PC-9 (cell line): ENCODE data around the gene ALOXE3. TPM values are rescaled to one million over a fixed set of nuclear protein-coding genes. Genes with fewer than 3 reads are reported as not detected.
A peak's percentile ranks its signal among the peaks of the same experiment; 100 is the strongest.
"Not testable (repeated sequence)": the region's sequence is repeated elsewhere in the genome, so short reads cannot be mapped to it uniquely, and the experiment has no call there.

Experiments used
- BruUV-seq: library from RNA; stranded (reverse); fragments of 400-500 nt; replicated peaks from 2 replicates; lab custom pipeline; 2021; lab: Mats Ljungman, UMichigan
- CTCF ChIA-PET: fragments of 300-600 bp; sonication (Branson Sonifier 250); formaldehyde crosslinking; loops from one replicate; lab custom pipeline; 2022; ENCODE audit warnings: antibody characterized with exemption; lab: Charles Lee
- POLR2A ChIA-PET: fragments of 300-600 bp; sonication (Branson Sonifier 250); formaldehyde crosslinking; loops from one replicate; lab custom pipeline; 2022; ENCODE audit warnings: antibody characterized with exemption; ENCODE audit not compliant: unreplicated experiment; lab: Charles Lee
- DNase-seq, 2 experiments: peaks; one replicate each; pipeline versions ENCODE4 v3.0.0 to v3.0.0-alpha.2; 2015 to 2022; ENCODE audit warnings: mixed read lengths in 1 of 2
- H2AFZ ChIP-seq: fragments of 200-600 bp; sonication (generic); 2 replicates; pipeline ENCODE4 v1.8.1; 2017; ENCODE audit warnings: antibody characterized with exemption
- H3F3A ChIP-seq: fragments of 200-600 bp; sonication (generic); 2 replicates; pipeline ENCODE4 v1.8.1; 2017; ENCODE audit warnings: antibody characterized with exemption, mild to moderate bottlenecking, low read depth; ENCODE audit not compliant: insufficient read depth
- H3K27ac ChIP-seq: fragments of 200-600 bp; sonication (generic); 2 replicates; pipeline ENCODE4 v1.6.1; 2016; ENCODE audit warnings: mixed run types
- H3K27me3 ChIP-seq: fragments of 200-600 bp; sonication (generic); 2 replicates; pipeline ENCODE4 v1.6.1; 2016; ENCODE audit warnings: low read depth, mixed run types; ENCODE audit not compliant: insufficient read depth
- H3K36me3 ChIP-seq: fragments of 200-600 bp; sonication (generic); 2 replicates; pipeline ENCODE4 v1.6.1; 2016; ENCODE audit warnings: low read depth, mixed run types
- H3K4me1 ChIP-seq: fragments of 200-600 bp; sonication (generic); replicated peaks from 2 replicates; pipeline ENCODE4 v1.6.1; 2016; ENCODE audit warnings: mixed run types; ENCODE audit not compliant: insufficient read depth
- H3K4me2 ChIP-seq: fragments of 200-600 bp; sonication (generic); 2 replicates; pipeline ENCODE4 v1.6.1; 2017; ENCODE audit warnings: mixed run types
- H3K4me3 ChIP-seq: fragments of 200-600 bp; sonication (generic); 2 replicates; pipeline ENCODE4 v1.6.1; 2016; ENCODE audit warnings: mixed run types
- H3K79me2 ChIP-seq: fragments of 200-600 bp; sonication (generic); 2 replicates; pipeline ENCODE4 v1.6.1; 2017; ENCODE audit warnings: low read depth, mixed run types
- H3K9me2 ChIP-seq: fragments of 200-600 bp; sonication (generic); 2 replicates; pipeline ENCODE4 v1.8.1; 2017; ENCODE audit warnings: mild to moderate bottlenecking; ENCODE audit not compliant: insufficient read depth
- H3K9me3 ChIP-seq: fragments of 200-600 bp; sonication (generic); 2 replicates; pipeline ENCODE4 v1.8.1; 2016; ENCODE audit warnings: low read depth; ENCODE audit not compliant: insufficient read depth
- H4K20me1 ChIP-seq: fragments of 200-600 bp; sonication (generic); 2 replicates; pipeline ENCODE4 v1.8.1; 2017; ENCODE audit not compliant: insufficient read depth
- EZH2 ChIP-seq: fragments of 200-600 bp; sonication (generic); IDR thresholded peaks from 2 replicates; pipeline ENCODE4 v1.8.0; 2017; ENCODE audit warnings: antibody characterized with exemption, low read depth
- intact Hi-C: fragments of 100-400 bp; cut with micrococcal nuclease; formaldehyde crosslinking; loops from one replicate; pipeline ENCODE4 v1.10.0; 2022; ENCODE audit not compliant: unreplicated experiment
- total RNA-seq: library from RNA; stranded (reverse); gene quantifications from 2 replicates; pipeline ENCODE4 v1.2.3, GENCODE V29; 2021
- TF ChIP-seq, protein P1 (sequence below): fragments of 200-600 bp; sonication (generic); conservative IDR thresholded peaks from 2 replicates; pipeline ENCODE4 v1.6.1; 2017; ENCODE audit warnings: mixed run types, antibody characterized with exemption, mild to moderate bottlenecking, moderate library complexity

Gene ALOXE3
- total RNA-seq, 1 experiment from 2014 or later: 1.4 TPM

DNA sequence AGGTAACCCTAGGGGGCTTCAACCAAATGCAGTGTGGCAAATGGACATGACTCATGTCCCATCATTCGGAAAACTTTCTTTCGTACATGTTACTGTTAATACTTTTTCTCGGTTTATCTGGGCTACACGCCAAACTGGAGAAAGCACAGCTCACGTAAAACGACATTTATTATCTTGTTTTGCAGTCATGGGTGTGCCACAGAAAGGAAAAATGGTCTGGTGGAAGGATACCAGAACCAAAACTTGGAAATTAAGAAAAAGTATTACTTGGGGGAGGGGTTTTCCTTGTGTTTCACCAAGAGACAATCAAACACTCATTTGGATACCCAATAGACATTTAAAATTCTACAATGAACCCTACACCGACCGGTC is 55.9 kb downstream of the ALOXE3 start:
- Histone ChIP-seq H3K9me2 (no peaks in the 10 kb centered on the region), H3K4me1 (peaks cover 5% of the 10 kb centered on the region), H3K79me2 (no peaks in the 10 kb centered on the region), H4K20me1 (no peaks in the 10 kb centered on the region), H3K27ac (no peak overlapping the region), H3K9me3 (no peaks in the 10 kb centered on the region), H3K4me3 (no peak overlapping the region), H3K27me3 (peaks cover 13% of the 10 kb centered on the region), H2AFZ (no peak overlapping the region), H3F3A (no peaks in the 10 kb centered on the region), H3K36me3 (no peaks in the 10 kb centered on the region), H3K4me2 (no peak overlapping the region)
- TF ChIP-seq, protein P1, sequence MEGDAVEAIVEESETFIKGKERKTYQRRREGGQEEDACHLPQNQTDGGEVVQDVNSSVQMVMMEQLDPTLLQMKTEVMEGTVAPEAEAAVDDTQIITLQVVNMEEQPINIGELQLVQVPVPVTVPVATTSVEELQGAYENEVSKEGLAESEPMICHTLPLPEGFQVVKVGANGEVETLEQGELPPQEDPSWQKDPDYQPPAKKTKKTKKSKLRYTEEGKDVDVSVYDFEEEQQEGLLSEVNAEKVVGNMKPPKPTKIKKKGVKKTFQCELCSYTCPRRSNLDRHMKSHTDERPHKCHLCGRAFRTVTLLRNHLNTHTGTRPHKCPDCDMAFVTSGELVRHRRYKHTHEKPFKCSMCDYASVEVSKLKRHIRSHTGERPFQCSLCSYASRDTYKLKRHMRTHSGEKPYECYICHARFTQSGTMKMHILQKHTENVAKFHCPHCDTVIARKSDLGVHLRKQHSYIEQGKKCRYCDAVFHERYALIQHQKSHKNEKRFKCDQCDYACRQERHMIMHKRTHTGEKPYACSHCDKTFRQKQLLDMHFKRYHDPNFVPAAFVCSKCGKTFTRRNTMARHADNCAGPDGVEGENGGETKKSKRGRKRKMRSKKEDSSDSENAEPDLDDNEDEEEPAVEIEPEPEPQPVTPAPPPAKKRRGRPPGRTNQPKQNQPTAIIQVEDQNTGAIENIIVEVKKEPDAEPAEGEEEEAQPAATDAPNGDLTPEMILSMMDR: no peak
- intact Hi-C loops: loop anchor here (5.0 to 10.0 kb wide), 4 partner anchors 240 to 1462 kb away; partner anchors contain the start of gene RPL26
- ChIA-PET POLR2A (no interaction called here), CTCF (interaction anchor here (0.6 kb wide), 1 partner anchor 655 kb away, joined by 14 read pairs; no protein-coding TSS in a partner anchor)
- no TSS peak for BruUV-seq
- no peak for DNase-seq

DNA sequence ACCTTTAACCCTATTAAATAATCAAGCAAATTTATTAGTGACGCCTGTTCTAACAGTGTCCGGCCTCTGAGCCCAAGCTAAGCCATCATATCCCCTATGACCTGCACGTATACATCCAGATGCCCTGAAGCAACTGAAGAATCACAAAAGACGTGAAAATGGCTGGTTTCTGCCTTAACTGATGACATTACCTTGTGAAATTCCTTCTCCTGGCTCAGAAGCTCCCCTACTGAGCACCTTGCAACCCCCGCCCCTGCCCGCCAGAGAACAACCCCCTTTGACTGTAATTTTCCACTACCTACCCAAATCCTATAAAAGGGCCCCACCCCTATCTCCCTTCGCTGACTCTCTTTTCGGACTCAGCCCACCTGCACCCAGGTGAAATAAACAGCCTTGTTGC is 56.5 kb downstream of the ALOXE3 start:
- H2AFZ ChIP-seq, H3K36me3 ChIP-seq, H3K9me3 ChIP-seq, H3F3A ChIP-seq, BruUV-seq, POLR2A ChIA-PET, H4K20me1 ChIP-seq, CTCF ChIA-PET, H3K9me2 ChIP-seq, DNase-seq, H3K4me2 ChIP-seq, H3K27ac ChIP-seq, H3K79me2 ChIP-seq, H3K4me3 ChIP-seq: not testable (repeated sequence)
- Histone ChIP-seq H3K27me3 (peaks cover 13% of the 10 kb centered on the region), H3K4me1 (peaks cover 11% of the 10 kb centered on the region)
- intact Hi-C loops: loop anchor here (5.0 to 10.0 kb wide), 4 partner anchors 240 to 1463 kb away; partner anchors contain the start of gene RPL26

DNA sequence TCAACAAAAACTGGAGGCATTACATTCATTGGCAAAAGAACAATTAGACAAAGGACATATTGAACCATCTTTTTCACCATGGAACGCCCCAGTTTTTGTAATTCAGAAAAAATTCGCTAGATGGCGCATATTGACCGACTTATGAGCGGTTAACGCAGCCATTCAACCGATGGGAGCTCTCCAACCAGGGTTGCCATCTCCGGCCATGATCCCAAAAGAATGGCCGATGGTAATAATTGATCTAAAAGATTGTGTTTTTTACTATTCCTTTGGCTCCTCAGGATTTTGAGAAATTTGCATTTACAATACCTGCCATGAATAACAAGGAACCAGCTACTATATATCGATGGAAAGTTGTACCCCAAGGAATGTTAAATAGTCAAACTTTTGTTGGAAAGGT is 58.0 kb downstream of the ALOXE3 start:
- Histone ChIP-seq H3K27me3 (peaks cover 13% of the 10 kb centered on the region), H3K4me2 (no peak overlapping the region), H3K9me3 (no peaks in the 10 kb centered on the region), H3K9me2 (no peaks in the 10 kb centered on the region), H3F3A (peaks cover 12% of the 10 kb centered on the region; the same call in 1 of the 2 replicates), H4K20me1 (no peaks in the 10 kb centered on the region), H3K4me1 (peaks cover 27% of the 10 kb centered on the region), H3K27ac (no peak overlapping the region), H3K36me3 (no peaks in the 10 kb centered on the region), H2AFZ (no peak overlapping the region), H3K4me3 (no peak overlapping the region), H3K79me2 (no peaks in the 10 kb centered on the region)
- no peak for TF ChIP-seq EZH2
- TF ChIP-seq, protein P1: peak; percentile 77
- peak in 1 of 2 experiments; percentile 55 for DNase-seq
- intact Hi-C loops: loop anchor here (1.0 to 10.0 kb wide), 5 partner anchors 242 to 1465 kb away; partner anchors contain the start of gene RPL26
- no TSS peak for BruUV-seq
- POLR2A ChIA-PET: interaction anchor here (0.7 kb wide), 1 partner anchor 116 kb away, joined by 6 read pairs; no protein-coding TSS in a partner anchor
- CTCF ChIA-PET: interaction anchor here (0.5 to 1.3 kb wide), 9 partner anchors 10 to 1530 kb away, joined by 3 to 5 read pairs (median 4); no protein-coding TSS in a partner anchor
